ENCODE measurements around the gene TNFAIP1.

TNFAIP1 gene

GRCh38 chr17:28371245-28372202 lies 36.0 kb downstream of the TNFAIP1 start, which contains the start of gene SARM1:
Gene SARM1, plus strand, starts transcription at chr17:28371694. Its CDS starts 339 bp downstream, at chr17:28372033.
- DNase-seq (ENCODE audit: low read depth in 2 of 2), result peak; percentile 51 to 64

DNA sequence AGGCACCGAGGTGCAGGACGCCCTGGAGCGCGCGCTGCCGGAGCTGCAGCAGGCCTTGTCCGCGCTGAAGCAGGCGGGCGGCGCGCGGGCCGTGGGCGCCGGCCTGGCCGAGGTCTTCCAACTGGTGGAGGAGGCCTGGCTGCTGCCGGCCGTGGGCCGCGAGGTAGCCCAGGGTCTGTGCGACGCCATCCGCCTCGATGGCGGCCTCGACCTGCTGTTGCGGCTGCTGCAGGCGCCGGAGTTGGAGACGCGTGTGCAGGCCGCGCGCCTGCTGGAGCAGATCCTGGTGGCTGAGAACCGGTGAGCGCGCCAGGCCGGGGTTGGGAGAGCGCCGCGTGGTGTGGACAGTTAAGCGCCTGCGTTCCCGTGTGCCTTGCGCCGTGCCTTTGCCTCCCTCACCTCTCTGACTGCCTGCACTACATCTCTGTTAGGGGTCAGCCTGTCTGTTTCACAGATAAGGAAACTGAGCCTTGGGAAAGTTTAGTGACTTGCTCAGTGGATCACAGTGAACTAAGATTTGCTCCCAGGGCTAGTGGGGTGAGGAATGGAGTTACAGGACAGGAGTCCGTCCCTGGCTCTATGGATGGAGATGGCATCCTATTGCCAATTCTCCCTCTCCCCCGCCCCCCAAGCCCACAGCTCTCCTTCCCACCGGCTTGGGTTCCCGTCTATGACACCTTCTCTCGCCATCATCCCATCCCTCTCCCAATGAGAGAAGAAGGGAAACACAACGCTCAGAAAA lies 36.8 kb downstream of the TNFAIP1 start:
- no peak for DNase-seq (ENCODE audit: low read depth in 2 of 2)

DNA sequence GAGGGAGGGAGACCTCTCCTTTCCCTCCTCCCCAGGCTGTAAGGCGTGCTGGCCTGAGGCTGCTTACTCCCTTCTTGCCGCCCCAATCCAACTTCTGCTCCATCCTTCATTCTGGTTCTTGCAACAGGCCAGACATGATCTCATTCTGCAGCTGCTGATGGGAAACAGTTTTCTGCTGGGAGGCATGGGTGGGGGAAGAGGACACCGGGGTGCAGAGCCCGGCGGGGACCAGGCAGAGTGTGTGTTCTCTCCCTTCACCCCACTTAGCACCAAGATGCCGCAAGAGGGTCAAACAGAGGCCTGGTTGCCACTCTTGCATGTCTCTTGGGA lies 37.3 kb downstream of the TNFAIP1 start:
- DNase-seq (ENCODE audit: low read depth in 2 of 2), result no peak

GRCh38 chr17:28379814-28380801 lies 44.5 kb downstream of the TNFAIP1 start:
- DNase-seq (ENCODE audit: low read depth in 2 of 2), result no peak

- no peak for DNase-seq (ENCODE audit: low read depth in 2 of 2)
These were observed 45.7 kb downstream of the TNFAIP1 start for GRCh38 chr17:28381141-28381825.

DNA sequence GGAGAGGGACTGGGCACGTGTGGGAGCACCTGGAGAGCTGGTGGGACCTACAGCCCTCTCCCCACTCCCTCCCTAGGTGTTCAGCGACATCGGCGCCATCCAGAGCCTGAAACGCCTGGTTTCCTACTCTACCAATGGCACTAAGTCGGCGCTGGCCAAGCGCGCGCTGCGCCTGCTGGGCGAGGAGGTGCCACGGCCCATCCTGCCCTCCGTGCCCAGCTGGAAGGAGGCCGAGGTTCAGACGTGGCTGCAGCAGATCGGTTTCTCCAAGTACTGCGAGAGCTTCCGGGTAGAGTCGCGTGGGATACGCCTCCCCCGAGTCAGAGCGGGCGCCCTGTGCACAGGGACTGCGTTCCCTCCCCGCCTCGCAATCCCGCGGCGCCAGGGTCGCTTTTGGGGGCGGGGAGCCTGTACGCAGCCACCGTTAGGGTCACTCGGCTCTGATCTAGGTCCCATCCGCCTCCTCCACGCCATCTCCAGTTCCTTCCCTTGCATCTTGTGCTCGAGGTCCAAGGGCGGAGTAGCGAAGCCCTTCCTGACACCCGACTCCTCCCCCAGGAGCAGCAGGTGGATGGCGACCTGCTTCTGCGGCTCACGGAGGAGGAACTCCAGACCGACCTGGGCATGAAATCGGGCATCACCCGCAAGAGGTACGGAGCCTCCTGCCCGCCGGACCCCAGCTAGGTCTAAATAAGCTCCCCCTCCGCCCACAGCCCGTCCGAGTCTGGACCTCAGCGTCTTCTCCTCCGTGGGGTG lies 48.9 kb downstream of the TNFAIP1 start:
- DNase-seq (ENCODE audit: low read depth in 2 of 2), result peak; percentile 25 to 37

GRCh38 chr17:28385037-28385400 lies 49.5 kb downstream of the TNFAIP1 start:
- DNase-seq (ENCODE audit: low read depth in 2 of 2), result no peak

- DNase-seq (ENCODE audit: low read depth in 2 of 2), result no peak
These were observed 49.8 kb downstream of the TNFAIP1 start for GRCh38 chr17:28385406-28385805.

DNA sequence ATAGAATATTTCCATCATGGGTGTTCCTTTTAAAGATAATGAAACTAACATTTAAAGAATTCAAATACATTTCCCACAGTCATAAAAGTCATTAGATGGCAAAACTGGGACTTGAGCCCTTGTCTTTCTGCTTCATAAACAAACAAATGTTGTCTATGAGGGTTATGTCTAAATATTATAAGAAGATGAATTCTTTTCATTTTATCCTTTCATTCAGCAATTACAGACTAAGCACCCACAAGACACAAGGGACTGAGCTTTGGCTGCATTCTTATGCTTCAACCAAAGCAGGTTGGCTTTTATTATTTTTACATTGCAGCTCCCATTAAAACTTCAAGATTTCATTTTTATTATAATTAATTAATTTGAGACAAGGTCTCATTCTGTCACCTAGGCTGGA lies 50.8 kb downstream of the TNFAIP1 start:
- no peak for DNase-seq (ENCODE audit: low read depth in 2 of 2)

DNA sequence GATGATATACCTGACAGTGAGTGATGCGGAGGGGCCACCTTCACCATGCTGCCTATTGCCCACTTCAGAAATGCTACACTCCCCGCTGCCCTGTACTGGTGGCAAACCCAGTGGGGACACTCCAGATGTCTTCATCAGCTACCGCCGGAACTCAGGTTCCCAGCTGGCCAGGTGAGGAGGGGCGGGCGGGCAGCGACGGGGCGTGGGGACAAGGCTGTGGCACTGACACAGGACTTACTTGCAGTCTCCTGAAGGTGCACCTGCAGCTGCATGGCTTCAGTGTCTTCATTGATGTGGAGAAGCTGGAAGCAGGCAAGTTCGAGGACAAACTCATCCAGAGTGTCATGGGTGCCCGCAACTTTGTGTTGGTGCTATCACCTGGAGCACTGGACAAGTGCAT lies 52.5 kb downstream of the TNFAIP1 start:
- DNase-seq (ENCODE audit: low read depth in 2 of 2), result no peak

- no peak for DNase-seq (ENCODE audit: low read depth in 2 of 2)
These were observed 54.6 kb downstream of the TNFAIP1 start for GRCh38 chr17:28390141-28390540.

GRCh38 chr17:28390563-28390962 lies 55.0 kb downstream of the TNFAIP1 start:
- DNase-seq (ENCODE audit: low read depth in 2 of 2), result no peak

GRCh38 chr17:28390984-28391383 lies 55.4 kb downstream of the TNFAIP1 start:
- no peak for DNase-seq (ENCODE audit: low read depth in 2 of 2)

DNA sequence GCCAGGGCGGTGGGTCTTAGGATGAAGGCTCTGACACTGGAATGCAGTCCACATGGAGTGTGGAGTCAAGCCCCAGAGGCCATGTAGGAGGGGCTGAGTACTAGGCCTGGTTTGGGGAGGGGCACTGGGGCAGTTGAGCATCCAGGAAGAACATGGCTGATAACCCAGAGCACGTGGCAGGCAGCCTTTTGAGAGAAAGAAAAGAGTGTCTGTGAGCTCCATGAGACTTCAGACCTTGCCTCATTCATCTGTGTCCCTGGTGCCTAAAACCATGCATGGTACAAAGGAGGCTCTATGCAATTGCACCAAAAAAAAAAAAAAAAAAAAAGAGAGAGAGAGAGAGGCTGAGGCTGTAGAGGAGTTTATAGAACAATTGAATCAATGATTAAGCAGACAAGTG lies 55.8 kb downstream of the TNFAIP1 start:
- DNase-seq (ENCODE audit: low read depth in 2 of 2), result no peak

DNA sequence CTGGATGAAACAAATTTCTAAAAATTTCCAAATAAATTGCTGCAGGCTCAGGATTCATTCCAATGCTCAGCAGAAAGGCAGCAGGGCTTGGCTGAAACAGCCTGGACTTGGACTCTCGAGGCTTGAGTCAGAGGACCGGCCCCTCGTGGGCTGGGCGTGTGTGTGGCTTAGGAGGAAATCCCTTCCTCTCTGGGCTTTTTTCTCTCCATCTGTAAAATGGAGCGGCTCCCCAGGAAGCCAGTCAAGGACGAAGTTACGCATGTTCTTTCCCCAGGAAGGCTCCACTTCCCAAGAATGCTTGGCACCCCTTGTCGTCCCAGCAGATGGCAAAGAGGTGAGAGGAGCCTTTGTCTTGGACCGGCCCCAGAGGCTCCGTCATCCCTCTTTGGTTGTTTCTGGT lies 56.9 kb downstream of the TNFAIP1 start:
- DNase-seq (ENCODE audit: low read depth in 2 of 2), result no peak

- DNase-seq (ENCODE audit: low read depth in 2 of 2), result no peak
These were observed 59.0 kb downstream of the TNFAIP1 start for GRCh38 chr17:28394337-28395116.

DNA sequence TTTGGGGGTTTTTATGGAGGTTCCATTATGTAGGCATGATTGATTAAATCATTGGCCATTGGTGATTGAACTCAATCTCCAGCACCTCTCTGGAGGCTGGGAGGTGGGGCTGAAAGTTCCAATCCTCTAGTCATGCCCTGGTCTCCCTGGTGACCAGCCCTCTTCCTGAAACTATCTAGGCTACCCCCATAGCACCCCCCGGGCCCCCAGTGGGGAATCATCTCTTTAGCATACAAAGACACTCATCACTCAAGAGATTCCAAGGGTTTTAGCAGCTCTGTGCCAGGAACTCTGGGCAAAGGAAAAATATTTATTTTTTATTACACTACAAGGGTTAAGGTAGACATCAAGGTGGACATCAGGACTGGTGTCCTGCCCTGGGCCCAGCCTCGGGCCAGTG lies 59.9 kb downstream of the TNFAIP1 start:
- DNase-seq (ENCODE audit: low read depth in 2 of 2), result no peak

- DNase-seq (ENCODE audit: low read depth in 2 of 2), result no peak
These were observed 60.4 kb downstream of the TNFAIP1 start for GRCh38 chr17:28395968-28396367.

Measured in stimulated activated CD8-positive, alpha-beta memory T cell treated with anti-CD3 and anti-CD28 coated beads, Interleukin-2, amount 100 ng/mL, for 1 hour (primary cell).